Transverse colon (tissue), 3 donors: ENCODE measurements around the gene ZNF792.
"Not testable (repeated sequence)": the region's sequence is repeated elsewhere in the genome, so short reads cannot be mapped to it uniquely, and the experiment has no call there.

Source experiments
- EP300 ChIP-seq: sonication (generic); formaldehyde crosslinking; IDR thresholded peaks from one replicate; pipeline ENCODE4 v1.6.1; 2017; ENCODE audit warnings: antibody characterized with exemption, low read depth
- POLR2A ChIP-seq: fragments of 450-650 bp; IDR thresholded peaks from one replicate; pipeline ENCODE4 v1.6.1; 2016; ENCODE audit warnings: antibody characterized with exemption, mild to moderate bottlenecking, moderate library complexity
- TF ChIP-seq, protein P1 (sequence below), 5 experiments: fragments of 200-600 bp in 3 of 5; fragments of 450-650 bp in 2 of 5; sonication (generic) in 3 of 5; IDR thresholded peaks; 1 replicate in 2 of 5; 2 replicates in 3 of 5; pipeline ENCODE4 v1.5.1; 2016 to 2017; ENCODE audit warnings: antibody characterized with exemption in 5 of 5, inconsistent platforms in 3 of 5, mild to moderate bottlenecking in 2 of 5, moderate library complexity in 1 of 5

DNA sequence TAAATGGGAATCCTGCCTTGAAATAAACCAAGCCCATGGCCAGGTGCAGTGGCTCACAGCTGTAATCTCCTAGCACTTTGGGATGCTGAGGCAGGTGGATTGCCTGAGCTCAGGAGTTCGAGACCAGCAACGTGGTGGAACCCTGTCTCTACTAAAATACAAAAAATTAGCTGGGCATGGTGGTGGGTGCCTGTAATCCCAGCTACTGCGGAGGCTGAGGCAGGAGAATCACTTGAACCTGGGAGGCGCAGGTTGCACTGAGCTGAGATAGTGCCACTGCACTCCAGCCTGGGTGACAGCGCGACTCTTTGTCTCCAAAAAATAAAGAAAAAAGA, 41.9 kb upstream of the ZNF792 start:
- not testable (repeated sequence) for TF ChIP-seq POLR2A, EP300
- TF ChIP-seq, protein P1, sequence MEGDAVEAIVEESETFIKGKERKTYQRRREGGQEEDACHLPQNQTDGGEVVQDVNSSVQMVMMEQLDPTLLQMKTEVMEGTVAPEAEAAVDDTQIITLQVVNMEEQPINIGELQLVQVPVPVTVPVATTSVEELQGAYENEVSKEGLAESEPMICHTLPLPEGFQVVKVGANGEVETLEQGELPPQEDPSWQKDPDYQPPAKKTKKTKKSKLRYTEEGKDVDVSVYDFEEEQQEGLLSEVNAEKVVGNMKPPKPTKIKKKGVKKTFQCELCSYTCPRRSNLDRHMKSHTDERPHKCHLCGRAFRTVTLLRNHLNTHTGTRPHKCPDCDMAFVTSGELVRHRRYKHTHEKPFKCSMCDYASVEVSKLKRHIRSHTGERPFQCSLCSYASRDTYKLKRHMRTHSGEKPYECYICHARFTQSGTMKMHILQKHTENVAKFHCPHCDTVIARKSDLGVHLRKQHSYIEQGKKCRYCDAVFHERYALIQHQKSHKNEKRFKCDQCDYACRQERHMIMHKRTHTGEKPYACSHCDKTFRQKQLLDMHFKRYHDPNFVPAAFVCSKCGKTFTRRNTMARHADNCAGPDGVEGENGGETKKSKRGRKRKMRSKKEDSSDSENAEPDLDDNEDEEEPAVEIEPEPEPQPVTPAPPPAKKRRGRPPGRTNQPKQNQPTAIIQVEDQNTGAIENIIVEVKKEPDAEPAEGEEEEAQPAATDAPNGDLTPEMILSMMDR (IDR thresholded peaks at IDR 0.05), result not testable (repeated sequence)
